OCI-LY1 (cell line): ENCODE measurements around the gene RBM34.

Source experiments
- H2AFZ ChIP-seq: fragments of 200-600 bp; sonication (generic), shearing (Covaris generic); 2 replicates; pipeline ENCODE4 v1.6.0; 2014; ENCODE audit warnings: antibody characterized with exemption, mild to moderate bottlenecking, low read length
- H3F3A ChIP-seq: fragments of 200-600 bp; sonication (generic), shearing (Covaris generic); 2 replicates; pipeline ENCODE4 v1.6.0; 2014; ENCODE audit warnings: mild to moderate bottlenecking, antibody characterized with exemption, low read length, moderate library complexity; ENCODE audit not compliant: insufficient read depth
- H3K27ac ChIP-seq: fragments of 200-600 bp; sonication (generic); 2 replicates; pipeline ENCODE4 v1.5.1; 2014; ENCODE audit warnings: low read length, mixed run types, mild to moderate bottlenecking, low read depth; ENCODE audit not compliant: poor library complexity, severe bottlenecking
- H3K27me3 ChIP-seq: fragments of 200-600 bp; sonication (generic); 2 replicates; pipeline ENCODE4 v1.6.0; 2014; ENCODE audit warnings: antibody characterized with exemption, mild to moderate bottlenecking, low read length, moderate library complexity; ENCODE audit not compliant: insufficient read depth
- H3K36me3 ChIP-seq: fragments of 200-600 bp; sonication (generic); 2 replicates; pipeline ENCODE4 v1.6.1; 2014; ENCODE audit warnings: mild to moderate bottlenecking, antibody characterized with exemption, low read length, moderate library complexity, mixed read lengths; ENCODE audit not compliant: insufficient read depth
- H3K4me1 ChIP-seq: fragments of 200-600 bp; sonication (generic); 2 replicates; pipeline ENCODE4 v1.5.1; 2014; ENCODE audit warnings: mild to moderate bottlenecking, low read length, moderate library complexity; ENCODE audit not compliant: insufficient read depth, severe bottlenecking
- H3K4me2 ChIP-seq: fragments of 200-600 bp; sonication (generic), shearing (Covaris generic); 2 replicates; pipeline ENCODE4 v1.6.1; 2014; ENCODE audit warnings: low read length
- H3K4me3 ChIP-seq: fragments of 200-600 bp; sonication (generic); 2 replicates; pipeline ENCODE4 v1.5.1; 2014; ENCODE audit warnings: low read length, low read depth, mild to moderate bottlenecking, mixed read lengths; ENCODE audit not compliant: poor library complexity, severe bottlenecking
- H3K79me2 ChIP-seq: fragments of 200-600 bp; shearing (Covaris generic); 2 replicates; pipeline ENCODE4 v1.6.1; 2016; ENCODE audit warnings: mixed run types, low read length, mixed read lengths; ENCODE audit not compliant: insufficient read depth
- H3K9ac ChIP-seq: fragments of 200-600 bp; sonication (generic), shearing (Covaris generic); 2 replicates; pipeline ENCODE4 v1.6.1; 2014; ENCODE audit warnings: mild to moderate bottlenecking, low read length, mixed read lengths
- H3K9me2 ChIP-seq: fragments of 200-600 bp; sonication (generic), shearing (Covaris generic); 2 replicates; pipeline ENCODE4 v1.6.1; 2014; ENCODE audit warnings: low read depth, mild to moderate bottlenecking, low read length, mixed read lengths
- H3K9me3 ChIP-seq: fragments of 200-600 bp; shearing (Covaris generic); 2 replicates; pipeline ENCODE4 v1.6.1; 2014; ENCODE audit warnings: low read length, mixed read lengths
- H4K20me1 ChIP-seq: fragments of 200-600 bp; sonication (generic), shearing (Covaris generic); 2 replicates; pipeline ENCODE4 v1.6.0; 2016; ENCODE audit warnings: mild to moderate bottlenecking, low read length; ENCODE audit not compliant: insufficient read depth
- EZH2 ChIP-seq: fragments of 200-600 bp; sonication (generic), shearing (Covaris generic); IDR thresholded peaks from 2 replicates; pipeline ENCODE4 v1.8.0; 2017; ENCODE audit warnings: borderline replicate concordance, mixed run types, mild to moderate bottlenecking, antibody characterized with exemption, low read length, moderate library complexity, mixed read lengths
- TF ChIP-seq, protein P1 (sequence below): fragments of 200-600 bp; sonication (generic), shearing (Covaris generic); IDR thresholded peaks from 2 replicates; pipeline ENCODE4 v1.5.1; 2017; ENCODE audit warnings: mild to moderate bottlenecking, antibody characterized with exemption, low read length, moderate library complexity, mixed read lengths

RBM34 gene

DNA sequence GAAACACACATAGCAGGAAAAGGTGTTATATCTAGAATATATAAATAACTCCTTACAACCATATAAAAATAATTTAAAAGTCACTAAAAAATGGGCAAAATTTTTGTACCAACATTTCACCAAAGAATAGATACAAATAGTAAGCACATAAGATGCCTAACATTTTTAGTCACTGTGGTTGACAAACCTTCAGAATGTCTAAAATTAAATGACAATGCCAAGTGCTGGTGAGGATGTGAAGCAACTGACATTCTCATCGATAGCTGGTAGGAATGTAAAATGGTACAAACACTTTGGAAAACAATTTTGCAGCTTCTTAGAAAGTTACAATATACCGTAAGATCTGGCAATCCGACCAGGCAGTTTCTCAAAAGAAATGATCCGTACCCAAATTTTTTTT lies 18.1 kb downstream of the RBM34 start:
- TF ChIP-seq, protein P1, sequence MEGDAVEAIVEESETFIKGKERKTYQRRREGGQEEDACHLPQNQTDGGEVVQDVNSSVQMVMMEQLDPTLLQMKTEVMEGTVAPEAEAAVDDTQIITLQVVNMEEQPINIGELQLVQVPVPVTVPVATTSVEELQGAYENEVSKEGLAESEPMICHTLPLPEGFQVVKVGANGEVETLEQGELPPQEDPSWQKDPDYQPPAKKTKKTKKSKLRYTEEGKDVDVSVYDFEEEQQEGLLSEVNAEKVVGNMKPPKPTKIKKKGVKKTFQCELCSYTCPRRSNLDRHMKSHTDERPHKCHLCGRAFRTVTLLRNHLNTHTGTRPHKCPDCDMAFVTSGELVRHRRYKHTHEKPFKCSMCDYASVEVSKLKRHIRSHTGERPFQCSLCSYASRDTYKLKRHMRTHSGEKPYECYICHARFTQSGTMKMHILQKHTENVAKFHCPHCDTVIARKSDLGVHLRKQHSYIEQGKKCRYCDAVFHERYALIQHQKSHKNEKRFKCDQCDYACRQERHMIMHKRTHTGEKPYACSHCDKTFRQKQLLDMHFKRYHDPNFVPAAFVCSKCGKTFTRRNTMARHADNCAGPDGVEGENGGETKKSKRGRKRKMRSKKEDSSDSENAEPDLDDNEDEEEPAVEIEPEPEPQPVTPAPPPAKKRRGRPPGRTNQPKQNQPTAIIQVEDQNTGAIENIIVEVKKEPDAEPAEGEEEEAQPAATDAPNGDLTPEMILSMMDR = no peak
- TF ChIP-seq EZH2 = no peak
- H3K36me3 ChIP-seq = peaks cover 85% of the 10 kb centered on the region
- H3K27ac ChIP-seq = no peak overlapping the region
- H3K4me2 ChIP-seq = no peak overlapping the region
- H2AFZ ChIP-seq = no peak overlapping the region
- no peaks in the 10 kb centered on the region for H3K79me2 ChIP-seq
- no peaks in the 10 kb centered on the region for H3K27me3 ChIP-seq
- H3K4me3 ChIP-seq = no peak overlapping the region
- H3K9ac ChIP-seq = no peak overlapping the region
- H3K9me3 ChIP-seq = no peaks in the 10 kb centered on the region
- no peaks in the 10 kb centered on the region for H4K20me1 ChIP-seq
- H3K4me1 ChIP-seq = no peaks in the 10 kb centered on the region
- H3F3A ChIP-seq = 0 out of 2 replicates have a peak, but pooled peaks cover 3% of the 10 kb centered on the region
- H3K9me2 ChIP-seq = no peaks in the 10 kb centered on the region

DNA sequence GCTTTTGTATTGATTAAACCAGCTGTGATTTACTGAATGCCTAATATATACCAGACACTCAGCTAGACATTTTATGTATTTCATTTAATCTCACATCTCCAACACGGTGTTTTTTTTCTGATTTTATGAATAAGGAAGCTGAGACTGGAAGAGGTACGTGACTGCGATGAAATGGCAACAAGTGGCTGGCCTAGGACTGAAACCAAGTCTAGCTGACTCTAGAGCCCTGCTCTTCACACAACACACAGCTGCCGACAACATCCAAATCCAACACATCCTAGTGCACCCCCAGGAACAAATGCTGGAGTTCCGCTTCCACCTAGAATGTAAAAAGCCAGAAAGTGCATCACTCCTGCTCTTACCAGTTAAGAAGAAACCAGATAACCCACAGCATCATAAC lies 21.7 kb downstream of the RBM34 start:
- H4K20me1 ChIP-seq = no peaks in the 10 kb centered on the region
- no peaks in the 10 kb centered on the region for H3K9me3 ChIP-seq
- no peaks in the 10 kb centered on the region for H3K27me3 ChIP-seq
- no peak overlapping the region for H3K9ac ChIP-seq
- TF ChIP-seq EZH2 = no peak
- TF ChIP-seq, protein P1 = no peak
- H3K4me3 ChIP-seq = no peak overlapping the region
- no peaks in the 10 kb centered on the region for H3K79me2 ChIP-seq
- no peak overlapping the region for H3K4me2 ChIP-seq
- H3K36me3 ChIP-seq = peaks cover 84% of the 10 kb centered on the region
- no peak overlapping the region for H3K27ac ChIP-seq
- no peaks in the 10 kb centered on the region for H3F3A ChIP-seq
- H3K4me1 ChIP-seq = no peaks in the 10 kb centered on the region
- H2AFZ ChIP-seq = no peak overlapping the region
- no peaks in the 10 kb centered on the region for H3K9me2 ChIP-seq

DNA sequence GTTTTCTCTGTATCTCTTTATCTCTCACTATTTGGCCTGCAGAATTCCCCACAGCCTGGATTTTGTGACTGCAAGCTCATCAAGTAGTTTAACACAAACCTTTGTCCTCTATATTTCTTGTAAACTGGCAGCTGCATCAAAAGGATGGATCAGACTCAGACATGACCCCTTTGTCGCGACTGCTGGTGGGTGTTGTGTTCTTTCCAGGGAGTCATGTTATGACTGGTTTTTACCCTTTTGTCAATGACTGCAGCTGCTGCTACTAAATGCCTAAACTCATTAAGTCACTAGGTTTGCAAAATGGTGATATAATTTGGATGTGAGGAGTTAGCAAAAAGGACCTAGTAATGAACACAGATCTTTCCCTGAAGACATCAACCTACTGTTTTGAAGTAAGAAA lies 22.2 kb downstream of the RBM34 start:
- H3K9me2 ChIP-seq = no peaks in the 10 kb centered on the region
- H3K27ac ChIP-seq = no peak overlapping the region
- H3K79me2 ChIP-seq = no peaks in the 10 kb centered on the region
- no peaks in the 10 kb centered on the region for H3K9me3 ChIP-seq
- H4K20me1 ChIP-seq = no peaks in the 10 kb centered on the region
- no peak overlapping the region for H2AFZ ChIP-seq
- no peak overlapping the region for H3K9ac ChIP-seq
- H3K36me3 ChIP-seq = peaks cover 84% of the 10 kb centered on the region
- H3K27me3 ChIP-seq = no peaks in the 10 kb centered on the region
- H3K4me2 ChIP-seq = no peak overlapping the region
- no peaks in the 10 kb centered on the region for H3K4me1 ChIP-seq
- H3K4me3 ChIP-seq = no peak overlapping the region
- TF ChIP-seq, protein P1 = no peak
- no peak for TF ChIP-seq EZH2
- H3F3A ChIP-seq = no peaks in the 10 kb centered on the region
